GM18505 (cell line): ENCODE measurements around the gene CEACAM1.
"Not testable (repeated sequence)": the region's sequence is repeated elsewhere in the genome, so short reads cannot be mapped to it uniquely, and the experiment has no call there.

ENCODE experiments used
- ATAC-seq: cut with Tn5 transposase; IDR thresholded peaks from one replicate; pipeline ENCODE4 v1.9.1; 2021; ENCODE audit not compliant: unreplicated experiment
- POLR2A ChIP-seq: IDR thresholded peaks from 4 replicates; pipeline ENCODE4 v1.6.1; 2011; ENCODE audit warnings: borderline replicate concordance; ENCODE audit not compliant: insufficient read depth, insufficient read length; ENCODE audit errors: extremely low read depth

CEACAM1 gene

GRCh38 chr19:42466521-42467182 is 61.6 kb downstream of the CEACAM1 start:
- no peak for ATAC-seq
- no peak for TF ChIP-seq POLR2A

- peak; percentile 69 for ATAC-seq
- TF ChIP-seq POLR2A: peak; percentile 29
These were observed 62.4 kb downstream of the CEACAM1 start for GRCh38 chr19:42465827-42466280.

- no peak for TF ChIP-seq POLR2A
- no peak for ATAC-seq
These were observed 66.5 kb downstream of the CEACAM1 start for GRCh38 chr19:42461700-42462324.

- ATAC-seq: not testable (repeated sequence)
These were observed 67.0 kb downstream of the CEACAM1 start for GRCh38 chr19:42461231-42461630.

- TF ChIP-seq POLR2A: no peak
- ATAC-seq: no peak
These were observed 68.4 kb downstream of the CEACAM1 start for GRCh38 chr19:42459926-42460325.
